ENCODE results near the gene SLIT3.

Gene SLIT3

DNA sequence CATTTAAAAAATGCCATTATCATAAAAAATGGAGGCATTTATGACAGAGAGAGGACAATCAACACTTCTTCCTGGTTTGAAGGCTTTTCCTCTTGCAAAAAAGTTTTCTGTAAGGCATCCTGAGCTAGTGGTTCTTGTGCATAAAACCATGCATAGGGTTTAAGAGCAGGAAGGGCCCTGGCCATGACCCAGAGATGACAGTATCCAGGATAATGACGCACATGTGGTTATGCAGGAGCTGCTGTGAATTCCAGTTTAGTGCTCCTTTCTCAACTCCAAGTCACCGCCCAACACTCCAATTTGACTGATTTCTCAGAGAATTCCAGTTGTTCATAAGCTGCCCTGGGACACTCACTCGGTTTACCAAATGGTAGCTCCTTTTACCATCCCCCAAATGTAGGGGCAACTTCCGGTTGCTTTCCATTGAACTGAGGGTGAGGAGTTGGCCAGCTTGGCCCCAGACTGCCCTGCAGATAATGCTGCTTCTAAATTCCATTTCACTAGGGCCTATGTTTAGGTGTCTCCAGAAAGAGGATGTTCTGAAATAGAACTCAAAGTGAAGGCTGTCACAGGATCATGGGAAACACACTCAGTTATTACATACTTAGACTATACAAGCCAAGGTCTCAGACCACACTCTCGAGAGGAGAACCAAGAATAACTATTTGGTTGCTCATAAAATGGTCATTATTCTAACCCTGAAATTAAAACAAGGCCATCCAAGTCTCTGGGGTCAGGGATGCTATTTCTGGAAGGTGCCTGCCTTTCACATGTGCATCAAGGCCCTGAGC, 179.1 kb downstream of the SLIT3 start:
- no peak overlapping the region for H3K4me3 ChIP-seq (ENCODE audit: low read length)
- DNase-seq (ENCODE audit: low read depth), result no peak
- no peak for TF ChIP-seq CTCF (conservative IDR thresholded peaks at IDR 0.05; ENCODE audit: low read depth, low read length)

DNA sequence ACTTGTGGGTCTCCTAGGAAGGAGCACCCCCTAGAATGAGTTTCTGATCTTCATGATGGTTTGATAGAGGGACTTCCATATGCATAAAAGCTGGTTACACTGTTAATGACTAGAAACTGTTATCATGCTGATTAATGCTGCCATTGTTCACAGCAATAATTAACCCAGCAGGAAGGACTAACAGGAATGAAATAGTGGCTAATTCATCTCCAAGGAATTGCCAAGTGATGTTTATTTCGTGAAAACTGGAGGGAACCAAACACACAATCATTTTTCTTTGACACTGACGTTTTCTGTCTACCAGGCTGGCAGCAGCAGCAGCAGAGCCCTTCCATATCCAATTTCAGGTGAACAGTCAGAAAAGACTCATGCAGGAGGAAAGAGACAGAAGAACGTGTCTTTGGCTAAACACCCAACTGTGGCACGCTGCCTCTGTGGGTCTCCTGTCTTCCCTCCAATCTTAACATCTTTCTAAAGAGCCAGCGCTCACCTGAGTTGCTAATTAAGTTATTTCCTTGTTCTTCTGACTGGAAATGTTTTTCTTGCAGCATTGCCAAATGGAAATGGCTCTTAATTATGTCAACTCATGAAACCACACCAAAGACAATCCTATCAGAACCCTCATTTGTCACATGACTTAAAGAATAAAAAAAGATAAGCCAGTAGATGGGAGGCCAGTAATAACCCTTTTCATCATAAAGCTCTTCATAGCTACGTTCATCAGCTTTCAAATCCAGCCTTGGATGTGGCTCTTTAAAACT, 181.5 kb downstream of the SLIT3 start:
- no peak for TF ChIP-seq CTCF (conservative IDR thresholded peaks at IDR 0.05; ENCODE audit: low read depth, low read length)
- DNase-seq (ENCODE audit: low read depth), result no peak
- no peak overlapping the region for H3K4me3 ChIP-seq (ENCODE audit: low read length)

GRCh38 chr5:169116961-169117461, 183.9 kb downstream of the SLIT3 start:
- peak; percentile 30 for TF ChIP-seq CTCF (conservative IDR thresholded peaks at IDR 0.05; ENCODE audit: low read depth, low read length)
- H3K4me3 ChIP-seq (ENCODE audit: low read length), result no peak overlapping the region
- no peak for DNase-seq (ENCODE audit: low read depth)

GRCh38 chr5:169115461-169116124, 185.3 kb downstream of the SLIT3 start:
- TF ChIP-seq CTCF (conservative IDR thresholded peaks at IDR 0.05; ENCODE audit: low read depth, low read length), result no peak
- no peak for DNase-seq (ENCODE audit: low read depth)
- no peak overlapping the region for H3K4me3 ChIP-seq (ENCODE audit: low read length)

- H3K4me3 ChIP-seq (ENCODE audit: low read length), result no peak overlapping the region
- DNase-seq (ENCODE audit: low read depth), result peak; percentile 34
- no peak for TF ChIP-seq CTCF (conservative IDR thresholded peaks at IDR 0.05; ENCODE audit: low read depth, low read length)
Measured at GRCh38 chr5:169114466-169115065, 186.4 kb downstream of the SLIT3 start.

GRCh38 chr5:169112016-169112415, 188.9 kb downstream of the SLIT3 start:
- H3K4me3 ChIP-seq (ENCODE audit: low read length), result no peak overlapping the region
- DNase-seq (ENCODE audit: low read depth), result no peak
- TF ChIP-seq CTCF (conservative IDR thresholded peaks at IDR 0.05; ENCODE audit: low read depth, low read length), result no peak

Data from retinal pigment epithelial cell (primary cell).